HepG2 (cell line): ENCODE results near the gene SHISA9.

Experiments used
- KDM3A ChIP-seq: IDR thresholded peaks from 2 replicates; pipeline ENCODE4 v1.6.1; 2018; ENCODE audit warnings: low read depth, missing compliant biosample characterization
- ZNF382 ChIP-seq: sonication (generic); formaldehyde crosslinking; IDR thresholded peaks from 2 replicates; pipeline ENCODE4 v1.5.0; 2020; ENCODE audit warnings: missing genetic modification reagents, mild to moderate bottlenecking, borderline replicate concordance
- TF ChIP-seq, protein P1 (sequence below): sonication (generic); formaldehyde crosslinking; IDR thresholded peaks from 2 replicates; pipeline ENCODE4 v1.5.0; 2020; ENCODE audit warnings: mild to moderate bottlenecking, missing genetic modification reagents, moderate library complexity

GRCh38 chr16:13013043-13013442 is 111.6 kb downstream of the SHISA9 start:
- TF ChIP-seq, protein P1, sequence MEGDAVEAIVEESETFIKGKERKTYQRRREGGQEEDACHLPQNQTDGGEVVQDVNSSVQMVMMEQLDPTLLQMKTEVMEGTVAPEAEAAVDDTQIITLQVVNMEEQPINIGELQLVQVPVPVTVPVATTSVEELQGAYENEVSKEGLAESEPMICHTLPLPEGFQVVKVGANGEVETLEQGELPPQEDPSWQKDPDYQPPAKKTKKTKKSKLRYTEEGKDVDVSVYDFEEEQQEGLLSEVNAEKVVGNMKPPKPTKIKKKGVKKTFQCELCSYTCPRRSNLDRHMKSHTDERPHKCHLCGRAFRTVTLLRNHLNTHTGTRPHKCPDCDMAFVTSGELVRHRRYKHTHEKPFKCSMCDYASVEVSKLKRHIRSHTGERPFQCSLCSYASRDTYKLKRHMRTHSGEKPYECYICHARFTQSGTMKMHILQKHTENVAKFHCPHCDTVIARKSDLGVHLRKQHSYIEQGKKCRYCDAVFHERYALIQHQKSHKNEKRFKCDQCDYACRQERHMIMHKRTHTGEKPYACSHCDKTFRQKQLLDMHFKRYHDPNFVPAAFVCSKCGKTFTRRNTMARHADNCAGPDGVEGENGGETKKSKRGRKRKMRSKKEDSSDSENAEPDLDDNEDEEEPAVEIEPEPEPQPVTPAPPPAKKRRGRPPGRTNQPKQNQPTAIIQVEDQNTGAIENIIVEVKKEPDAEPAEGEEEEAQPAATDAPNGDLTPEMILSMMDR (CRISPR knock-in tag): no peak
- no peak for TF ChIP-seq ZNF382 (CRISPR knock-in tag)
- TF ChIP-seq KDM3A (CRISPR knock-in tag): no peak
